NCI-H774 (cell line): ENCODE results near the gene CC2D2A.
"Not testable (repeated sequence)": the region's sequence is repeated elsewhere in the genome, so short reads cannot be mapped to it uniquely, and the experiment has no call there.

Source experiments
- DNase-seq: peaks from one replicate; lab custom pipeline; 2025; lab: John Stamatoyannopoulos, UW

The CC2D2A gene

DNA sequence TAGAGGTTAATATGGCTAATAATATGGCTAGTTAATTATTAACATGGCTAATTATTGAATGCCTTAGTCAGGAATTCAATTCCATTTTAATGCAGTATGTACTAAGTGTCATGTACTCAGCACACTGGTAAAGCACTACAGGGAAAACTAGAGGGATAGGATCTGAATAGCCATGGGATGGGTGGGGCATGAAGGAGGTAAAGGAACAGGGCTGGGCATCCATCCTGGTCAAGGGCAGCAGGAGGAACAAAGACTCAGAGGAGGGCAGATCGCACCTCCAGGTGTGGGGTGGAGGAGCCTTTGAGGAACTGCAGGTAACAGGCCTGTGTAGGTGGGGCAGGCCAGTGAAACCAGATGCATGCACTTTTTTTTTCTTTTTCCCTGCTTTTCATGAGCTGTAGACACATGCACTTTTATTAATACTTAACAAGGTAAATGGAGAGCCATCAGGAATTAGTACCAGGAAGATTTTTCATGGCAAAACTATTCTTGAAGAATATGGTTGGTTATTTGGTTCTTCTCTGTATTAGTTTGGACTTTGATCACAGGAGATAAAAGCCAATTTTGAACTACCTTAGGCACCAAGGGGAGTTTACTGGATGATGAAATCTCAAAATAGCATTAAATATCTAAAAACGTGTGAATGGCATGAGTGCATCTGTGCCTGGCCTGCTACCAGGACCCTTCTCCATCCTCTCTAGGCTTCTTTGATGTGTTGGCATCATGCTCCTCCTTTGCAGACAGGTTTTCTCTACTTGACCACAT is 88.3 kb downstream of the CC2D2A start:
- DNase-seq = no peak

DNA sequence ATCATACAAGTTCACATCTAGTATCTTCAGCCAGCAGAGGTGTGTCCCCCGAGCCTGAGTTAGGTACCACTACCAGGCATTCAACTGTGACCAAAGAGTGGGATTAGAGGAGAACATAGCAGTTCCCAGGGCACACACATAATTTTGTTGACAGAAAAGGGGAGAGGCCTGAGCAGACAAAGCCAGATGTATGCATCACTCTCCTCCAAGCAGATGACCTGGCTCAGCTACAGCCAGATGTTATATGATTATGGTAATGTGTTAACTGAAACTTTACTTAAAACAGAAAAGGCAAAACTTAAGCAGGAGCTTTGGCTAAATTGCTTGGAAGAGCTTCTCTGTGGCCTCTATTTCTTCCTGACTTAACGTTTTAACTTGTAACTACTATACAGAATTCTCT is 88.9 kb downstream of the CC2D2A start:
- DNase-seq = no peak

DNA sequence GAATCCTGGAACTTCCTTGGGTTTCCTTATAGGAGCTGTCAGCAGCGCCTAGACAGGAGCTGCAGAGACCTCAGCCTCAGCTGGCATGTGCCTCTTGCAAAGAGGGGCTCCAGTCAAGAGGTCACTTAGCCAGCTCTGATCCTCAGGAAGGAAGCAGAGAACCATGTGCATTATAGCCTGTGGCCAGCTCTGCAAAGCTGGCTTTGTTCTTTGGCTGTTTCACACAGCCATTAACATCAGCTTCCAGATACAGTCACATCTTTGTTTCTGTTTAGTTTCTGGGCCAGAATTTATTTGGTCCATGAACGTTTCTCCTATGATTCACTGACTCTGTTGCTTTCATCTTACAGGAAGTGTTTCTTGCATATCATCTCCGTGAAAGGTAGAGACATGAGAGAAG is 92.4 kb downstream of the CC2D2A start:
- DNase-seq = no peak

DNA sequence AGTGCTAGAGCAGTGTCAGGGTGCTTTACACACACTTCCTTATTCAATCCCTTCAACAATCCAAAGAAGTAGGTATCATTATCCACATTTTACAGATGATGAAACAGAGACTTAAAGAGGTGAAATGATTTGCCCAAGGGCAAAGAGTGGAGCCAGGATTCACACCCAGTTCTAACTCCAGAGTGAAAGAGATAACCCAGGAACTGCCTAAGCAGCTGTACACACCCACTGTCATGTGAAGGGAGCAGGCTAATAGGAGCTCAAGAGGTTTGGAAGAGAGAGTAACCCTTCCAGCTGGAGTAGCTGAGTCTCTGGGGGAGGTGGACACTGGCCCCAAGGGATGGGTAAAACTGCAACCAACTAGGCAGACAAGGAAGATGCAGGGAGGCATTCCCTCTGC is 92.9 kb downstream of the CC2D2A start:
- DNase-seq = no peak

DNA sequence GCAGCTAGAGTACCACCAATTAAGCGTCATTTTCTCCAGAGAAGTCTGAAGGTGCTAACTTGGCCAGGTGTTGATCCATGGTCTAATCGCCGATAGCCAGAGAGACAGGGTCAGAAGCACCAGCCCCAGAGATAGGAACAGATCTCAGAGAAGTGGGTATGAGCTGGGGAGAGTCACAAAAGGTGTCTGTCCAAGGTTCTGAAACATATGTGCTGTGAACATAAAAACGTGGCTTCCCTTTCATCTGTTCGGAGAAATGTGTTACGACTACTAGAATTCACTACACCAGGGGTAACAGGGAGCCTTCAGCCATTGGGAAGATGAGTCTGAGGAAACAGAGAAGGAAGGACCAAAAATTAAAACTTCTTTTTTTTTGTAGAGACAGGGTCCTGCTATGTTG is 94.2 kb downstream of the CC2D2A start:
- no peak for DNase-seq

DNA sequence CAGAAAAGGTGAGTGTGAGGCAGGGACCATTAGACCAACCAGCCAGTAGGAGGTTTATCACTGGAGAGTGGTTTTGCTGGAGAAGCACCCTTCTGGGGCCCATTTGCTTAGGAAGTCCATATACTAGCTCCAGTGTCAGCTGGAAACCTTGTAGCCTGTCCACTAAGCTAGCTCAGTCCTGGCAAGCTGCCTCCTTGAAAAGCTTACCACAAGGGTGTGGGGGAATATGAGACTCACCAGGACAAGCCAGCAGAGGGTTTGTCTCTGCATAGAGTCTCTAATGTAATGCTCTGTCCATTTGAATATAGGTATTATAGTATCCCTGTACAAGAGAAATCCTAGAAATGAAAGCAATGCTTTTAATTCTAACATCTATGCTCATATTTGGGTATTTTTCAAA is 99.1 kb downstream of the CC2D2A start:
- DNase-seq = no peak

DNA sequence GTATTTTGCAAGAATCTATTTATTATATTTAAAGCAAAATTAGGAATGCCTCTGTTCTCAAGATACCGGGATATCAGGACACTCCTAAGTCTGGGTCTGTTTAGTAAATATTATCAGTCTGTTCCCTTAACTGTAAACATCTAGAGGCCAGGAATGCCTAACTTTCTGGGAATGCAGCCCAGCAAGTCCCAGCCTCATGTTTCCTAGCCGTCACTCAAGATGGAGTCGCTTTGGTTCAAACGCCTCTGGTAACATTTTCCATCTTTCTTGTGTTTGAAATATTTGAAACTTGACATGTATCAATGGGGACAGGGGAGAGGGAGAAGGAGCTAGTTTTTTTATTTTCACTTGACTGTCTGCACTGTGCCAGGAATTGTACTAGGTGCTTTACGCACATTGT is 100.1 kb downstream of the CC2D2A start:
- DNase-seq = no peak

DNA sequence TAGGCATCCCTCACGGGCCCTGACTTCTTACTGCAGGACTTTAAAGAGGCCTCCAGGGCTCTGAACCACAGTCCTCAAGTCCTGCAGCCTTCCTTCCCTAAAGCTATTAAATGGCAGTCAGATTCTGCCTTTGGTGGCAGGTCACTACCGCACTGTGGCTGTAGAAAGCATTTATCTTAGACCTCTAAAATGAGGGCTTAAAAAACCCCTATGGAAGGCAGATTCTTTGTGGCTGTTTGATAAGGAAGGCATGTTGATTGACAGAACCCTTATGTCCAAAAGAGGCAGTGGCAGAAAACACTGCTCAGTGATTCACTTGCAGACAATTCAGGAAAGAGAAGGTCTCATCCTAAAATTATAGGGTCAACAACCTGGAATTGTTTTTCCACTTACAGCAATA is 106.3 kb downstream of the CC2D2A start:
- DNase-seq = no peak

DNA sequence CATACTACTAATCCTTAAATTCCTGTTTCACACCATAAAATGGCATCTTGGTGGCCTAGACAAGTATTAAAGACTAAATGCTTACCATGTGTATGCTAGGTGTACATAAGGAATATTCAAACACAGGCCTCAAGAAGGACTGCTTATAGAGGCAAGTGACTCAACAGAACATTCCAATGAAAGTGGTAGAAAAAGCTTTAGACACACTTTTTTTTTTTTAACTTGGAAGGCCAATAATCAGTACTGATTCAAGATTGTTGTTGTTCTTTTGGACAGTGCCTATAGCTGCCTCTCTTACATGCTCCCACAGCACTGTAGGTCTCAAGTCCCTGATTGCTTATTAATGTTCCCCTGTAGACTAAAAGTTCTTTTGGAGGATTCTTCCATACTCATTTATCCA is 107.8 kb downstream of the CC2D2A start:
- DNase-seq = no peak

DNA sequence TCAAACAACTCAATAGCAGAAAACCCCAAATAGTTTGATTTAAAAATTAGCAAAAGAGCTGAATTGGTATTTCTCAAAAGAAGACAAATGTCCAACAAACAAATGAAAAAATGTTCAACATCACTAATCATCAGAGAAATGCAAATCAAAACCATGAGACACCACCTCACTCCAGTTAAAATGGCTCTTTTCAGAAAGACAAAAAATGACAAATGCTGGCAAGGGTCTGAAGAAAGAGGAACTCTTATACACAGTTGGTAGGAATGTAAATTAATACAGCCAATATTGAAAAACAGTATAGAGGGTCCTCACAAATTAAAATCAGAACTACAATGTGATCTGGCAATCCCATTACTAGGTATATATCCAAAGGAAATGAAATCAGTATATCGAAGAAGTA is 115.1 kb downstream of the CC2D2A start:
- DNase-seq = no peak

DNA sequence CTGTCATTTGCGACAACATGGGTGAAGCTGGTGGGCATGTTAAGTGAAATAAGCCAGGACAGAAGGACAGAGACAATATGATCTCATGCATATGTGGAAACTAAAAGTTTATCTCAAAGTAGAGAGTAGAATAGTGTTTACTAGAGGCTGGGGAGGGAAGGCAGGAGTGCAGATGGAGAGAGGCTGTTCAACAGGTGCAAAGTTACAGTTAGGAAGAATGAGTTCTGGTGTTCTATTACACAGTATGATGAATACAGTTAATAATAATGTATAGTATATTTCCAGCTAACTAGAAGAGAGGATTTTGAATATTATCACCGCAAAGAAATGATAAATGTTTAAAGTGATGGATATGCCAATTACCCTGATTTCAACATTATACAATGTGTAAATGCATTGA is 115.6 kb downstream of the CC2D2A start:
- no peak for DNase-seq

DNA sequence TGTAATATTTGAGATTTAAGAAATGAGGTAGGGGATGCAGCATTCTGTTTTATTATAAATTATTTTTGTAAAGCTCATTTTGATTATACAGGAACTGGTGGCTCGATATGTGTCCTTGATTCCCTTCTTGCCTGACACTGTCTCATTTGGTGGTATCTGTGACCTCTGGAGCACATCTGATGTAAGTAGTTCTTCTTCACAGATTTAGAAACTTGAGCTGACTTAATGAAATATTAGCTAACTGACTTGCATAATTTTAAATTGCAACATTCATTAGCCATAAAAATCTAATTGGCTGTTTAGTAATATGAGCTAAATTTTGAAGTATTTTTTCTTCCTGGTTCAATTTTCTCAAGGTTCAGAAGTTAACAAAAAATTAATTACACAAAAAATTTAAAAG is 116.4 kb downstream of the CC2D2A start:
- DNase-seq = no peak

DNA sequence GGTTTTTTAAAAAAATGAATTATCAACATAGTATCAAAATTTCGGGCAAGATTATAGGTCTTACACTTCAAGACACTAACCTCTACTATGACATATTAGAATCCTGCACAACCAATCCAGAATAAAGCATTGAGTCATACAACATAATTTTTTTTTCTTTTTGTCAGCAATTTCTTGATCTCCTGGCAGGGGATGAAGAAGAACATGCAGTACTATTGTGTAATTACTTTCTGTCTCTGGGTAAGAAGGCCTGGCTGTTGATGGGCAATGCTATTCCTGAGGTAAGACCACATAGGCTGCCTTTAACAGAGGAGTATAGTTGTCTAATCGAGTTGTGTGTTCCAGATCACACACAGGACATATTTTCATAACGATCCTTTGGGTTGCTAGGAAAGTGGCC is 118.0 kb downstream of the CC2D2A start:
- no peak for DNase-seq

DNA sequence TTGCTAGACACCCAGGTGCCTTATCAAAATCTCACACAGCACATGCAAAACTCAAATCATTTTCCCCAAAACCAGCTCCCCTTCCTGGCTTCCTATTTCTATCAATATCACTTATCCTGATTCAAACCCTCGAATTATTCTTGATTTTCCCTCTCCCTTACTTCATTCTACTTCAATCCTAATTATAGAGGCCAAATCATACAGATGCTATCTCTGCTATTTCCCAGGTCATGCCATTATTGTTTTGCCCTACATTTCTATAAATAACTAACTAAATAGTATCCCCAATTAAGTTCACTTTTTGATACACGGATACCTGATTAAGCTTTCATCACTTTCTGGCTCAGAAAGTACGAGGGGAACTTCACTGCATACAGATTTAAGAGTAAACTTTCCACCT is 123.1 kb downstream of the CC2D2A start:
- DNase-seq = no peak

DNA sequence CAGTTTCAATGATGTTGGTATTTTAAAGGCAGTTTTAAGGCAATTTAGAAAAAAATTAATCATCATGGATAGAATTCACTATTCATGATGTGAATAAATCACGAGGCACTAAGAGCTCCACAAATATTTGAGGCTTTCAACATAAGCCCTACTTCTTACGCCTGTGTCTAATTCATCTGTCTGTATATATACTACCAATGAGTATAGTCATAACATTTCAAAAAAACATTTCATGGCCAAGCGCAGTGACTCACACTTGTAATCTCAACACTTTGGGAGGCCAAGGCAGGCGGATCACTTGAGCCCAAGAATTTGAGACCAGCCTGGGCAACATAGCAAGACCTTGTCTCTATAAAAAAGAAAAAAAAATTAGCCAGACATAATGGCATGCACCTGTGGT is 129.0 kb downstream of the CC2D2A start:
- no peak for DNase-seq

DNA sequence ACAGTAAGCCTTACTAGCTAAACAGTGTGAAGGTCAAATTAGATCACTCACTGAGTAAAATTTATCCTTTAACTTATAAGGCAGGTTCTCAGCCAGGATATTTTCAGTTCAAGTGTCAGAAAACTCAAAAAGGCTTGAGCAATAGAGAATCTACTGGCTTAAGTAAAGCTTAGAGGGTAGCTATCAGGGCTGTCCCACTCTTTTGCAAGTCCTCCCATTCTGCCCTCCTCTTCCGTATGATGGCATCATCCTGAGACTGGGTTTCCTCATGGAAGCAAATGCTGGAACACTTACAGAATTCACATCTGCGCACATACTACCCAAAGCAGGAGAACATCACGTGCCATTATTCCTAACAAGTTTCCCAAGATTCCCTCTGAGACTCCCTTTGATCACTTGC is 130.5 kb downstream of the CC2D2A start:
- no peak for DNase-seq

DNA sequence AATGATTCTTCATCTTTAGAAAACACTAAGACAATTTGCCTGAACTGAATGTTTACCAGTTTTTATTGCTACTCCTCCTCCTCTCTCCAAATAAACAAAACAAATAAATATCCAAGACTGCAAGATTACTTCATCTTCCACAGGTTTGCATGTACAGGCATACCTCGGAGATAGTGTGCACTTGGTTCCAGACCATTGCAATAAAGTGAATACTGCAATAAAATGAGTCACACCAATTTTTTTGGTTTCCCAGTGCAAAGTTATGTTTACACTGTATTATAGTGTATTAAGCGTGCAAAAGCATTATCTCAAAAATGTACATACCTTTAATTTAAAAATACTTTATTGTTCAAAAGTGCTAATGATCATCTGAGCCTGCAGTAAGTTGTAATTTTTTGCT is 132.2 kb downstream of the CC2D2A start:
- no peak for DNase-seq

DNA sequence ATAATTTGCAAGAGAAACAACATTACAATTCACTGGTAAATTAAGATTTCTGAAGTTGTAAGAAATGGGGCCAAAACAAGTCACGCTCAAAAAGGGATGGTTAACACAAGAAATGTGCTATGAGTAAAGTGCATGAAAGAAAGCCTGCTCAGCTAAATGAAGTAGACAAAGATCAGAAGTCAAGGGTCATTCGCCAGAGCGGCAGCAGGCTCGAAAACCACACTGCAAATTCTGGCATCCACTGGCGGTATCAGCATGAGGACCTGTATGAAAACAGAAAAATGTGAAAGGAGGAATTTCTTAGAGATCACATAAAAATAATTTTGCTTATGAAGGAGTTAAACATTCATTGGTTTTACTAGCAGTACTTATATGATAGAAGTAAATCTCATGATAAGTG is 135.9 kb downstream of the CC2D2A start:
- DNase-seq = no peak

DNA sequence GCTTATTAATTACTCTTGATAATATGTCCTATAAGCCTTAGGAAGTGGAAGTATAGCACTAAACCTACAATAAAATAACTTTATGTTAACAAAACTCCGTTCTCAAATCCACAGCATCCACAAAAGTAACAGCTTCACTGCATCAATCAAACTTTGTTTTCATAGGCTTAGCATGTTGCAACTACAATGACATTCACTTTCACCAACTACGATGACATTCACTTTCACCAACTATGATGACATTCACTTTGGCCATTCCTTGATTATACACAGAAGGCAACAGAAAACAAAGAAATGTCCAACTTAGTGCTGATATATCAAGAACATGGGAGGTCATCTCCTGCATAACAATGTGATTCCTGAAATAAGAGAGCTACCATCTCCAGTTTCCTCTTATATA is 141.2 kb downstream of the CC2D2A start:
- DNase-seq = no peak

DNA sequence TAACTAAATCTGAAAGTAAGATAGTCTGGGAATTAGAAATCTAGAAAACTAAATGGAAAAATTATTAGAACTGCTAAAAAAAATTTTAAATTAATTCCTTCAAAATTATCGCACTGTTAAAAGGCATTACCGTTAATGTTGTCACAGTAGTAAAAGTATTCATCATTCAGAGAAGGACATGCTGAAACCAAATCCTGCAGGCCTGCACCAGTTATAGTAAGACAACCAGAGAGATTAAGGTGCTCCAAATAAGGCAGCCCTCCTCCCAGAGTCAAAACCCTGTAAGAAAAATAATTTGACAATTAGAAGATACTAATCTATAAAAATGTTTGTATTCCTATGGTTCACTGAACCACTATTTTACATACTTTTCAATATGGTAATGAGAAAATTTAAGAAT is 142.5 kb downstream of the CC2D2A start:
- no peak for DNase-seq

DNA sequence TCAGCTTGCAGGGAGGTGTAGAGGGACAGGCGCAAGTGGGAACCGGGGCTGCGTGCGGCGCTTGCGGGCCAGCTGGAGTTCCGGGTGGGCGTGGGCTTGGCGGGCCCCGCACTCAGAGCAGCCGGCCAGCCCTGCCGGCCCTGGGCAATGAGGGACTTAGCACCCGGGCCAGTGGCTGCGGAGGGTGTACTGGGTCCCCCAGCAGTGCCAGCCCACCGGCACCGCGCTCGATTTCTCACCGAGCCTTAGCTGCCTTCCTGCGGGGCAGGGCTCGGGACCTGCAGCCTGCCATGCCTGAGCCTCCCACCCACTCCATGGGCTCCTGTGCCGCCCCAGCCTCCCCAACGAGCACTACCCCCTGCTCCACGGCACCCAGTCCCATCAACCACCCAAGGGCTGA is 145.2 kb downstream of the CC2D2A start:
- DNase-seq = not testable (repeated sequence)

DNA sequence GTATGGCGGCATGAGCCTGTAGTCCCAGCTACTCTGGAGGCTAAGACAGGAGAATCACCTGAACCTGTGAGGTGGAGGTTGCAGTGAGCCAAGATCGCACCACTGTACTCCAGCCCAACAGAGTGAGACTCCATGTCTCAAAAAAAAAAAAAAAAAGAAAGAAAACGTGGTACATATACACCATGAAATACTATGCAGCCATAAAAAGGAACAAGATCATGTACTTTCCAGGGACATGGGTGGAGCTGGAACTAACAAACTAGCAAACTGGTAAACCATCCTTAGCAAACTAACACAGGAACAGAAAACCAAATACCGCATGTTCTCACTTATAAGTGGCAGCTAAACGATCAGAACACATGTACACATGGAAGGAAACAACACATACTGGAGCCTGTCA is 147.7 kb downstream of the CC2D2A start:
- DNase-seq = not testable (repeated sequence)

DNA sequence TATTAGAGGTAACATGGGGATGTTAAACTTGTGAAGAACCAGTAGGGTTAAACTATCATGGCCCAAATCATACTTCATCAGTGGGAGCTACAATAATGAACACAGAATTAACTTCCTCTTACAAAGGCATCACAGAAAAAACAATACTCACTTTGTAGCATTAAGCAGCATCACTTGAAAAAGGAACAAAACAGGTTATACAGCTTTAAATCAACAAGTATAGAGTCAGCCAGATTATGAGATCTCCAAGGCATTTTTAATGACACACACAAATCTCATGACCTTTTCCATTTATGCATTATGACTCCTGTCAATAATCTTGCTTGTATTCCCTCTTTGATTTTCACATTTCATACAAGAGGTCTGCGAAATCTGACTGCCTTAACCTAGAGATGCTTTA is 167.1 kb downstream of the CC2D2A start:
- no peak for DNase-seq

DNA sequence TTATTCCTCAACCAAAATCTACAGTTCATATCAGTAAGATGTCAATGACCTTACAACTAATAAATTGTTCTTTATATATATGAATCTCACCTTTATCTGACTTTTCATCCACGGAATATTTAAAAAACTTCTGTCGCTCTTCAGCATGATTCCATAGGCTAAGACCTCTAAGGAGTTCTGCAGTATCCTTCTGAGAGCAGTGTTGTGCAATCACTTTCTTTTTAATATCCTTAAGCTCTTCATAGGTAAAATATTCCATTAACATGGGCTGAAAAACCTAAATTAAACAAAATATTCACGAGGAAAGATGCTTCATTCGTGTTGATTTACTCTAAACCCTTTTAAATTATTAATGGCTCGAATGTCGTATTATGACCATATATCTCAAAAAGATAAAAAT is 168.7 kb downstream of the CC2D2A start:
- DNase-seq = no peak

DNA sequence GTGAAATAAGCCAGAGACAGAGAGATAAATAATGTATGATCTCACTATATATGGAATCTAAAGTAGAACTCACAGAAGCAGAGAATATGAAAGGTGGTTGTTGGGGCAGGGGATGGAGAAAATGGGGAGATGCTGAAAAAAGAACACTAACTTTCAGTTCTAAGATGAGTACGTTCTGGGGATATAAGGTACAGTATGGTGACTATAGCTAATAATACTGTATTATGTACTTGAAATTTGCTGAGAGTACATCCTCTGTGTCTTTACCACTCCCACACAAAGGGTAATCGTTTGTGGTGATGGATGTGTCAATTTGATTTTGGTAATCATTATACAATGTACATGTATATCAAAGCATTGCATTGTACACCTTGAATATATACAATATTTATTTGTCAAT is 178.9 kb downstream of the CC2D2A start:
- no peak for DNase-seq
